Endothelial cell of umbilical vein (primary cell): ENCODE results near the gene DDHD1. TPM values are rescaled to one million over a fixed set of nuclear protein-coding genes. Genes with fewer than 3 reads are reported as not detected.

Experiments used
- BruUV-seq: library from RNA; stranded (reverse); fragments of 400-500 nt; replicated peaks from 2 replicates; lab custom pipeline; 2021; lab: Mats Ljungman, UMichigan
- CTCF ChIA-PET: fragments of 300-600, 350-600 bp; sonication (Branson Sonifier 250); formaldehyde crosslinking; loops from one replicate; lab custom pipeline; 2021; ENCODE audit warnings: antibody characterized with exemption, inconsistent platforms; lab: Charles Lee
- POLR2A ChIA-PET: fragments of 300-600, 350-600 bp; sonication (Branson Sonifier 250); formaldehyde crosslinking; loops from one replicate; lab custom pipeline; 2021; ENCODE audit warnings: antibody characterized with exemption, inconsistent platforms; lab: Charles Lee
- DNase-seq: peaks from one replicate; pipeline ENCODE4 v3.0.0-alpha.2; 2011; ENCODE audit warnings: low read depth, low spot score
- FAIRE-seq: peaks from 2 replicates; lab custom pipeline; 2011; peaks lifted over from hg19 to GRCh38; lab: Jason Lieb, UNC
- H2AFZ ChIP-seq: 2 replicates; pipeline ENCODE4 v1.6.0; 2012; ENCODE audit warnings: low read depth, low read length, control low read depth, inconsistent platforms
- H3K27ac ChIP-seq: 2 replicates; pipeline ENCODE4 v1.5.1; 2011; ENCODE audit warnings: low read depth, mild to moderate bottlenecking, control low read depth, low read length, moderate library complexity; ENCODE audit not compliant: insufficient read depth
- H3K27me3 ChIP-seq, 2 experiments: 2 replicates each; pipeline versions ENCODE4 v1.6.0 to v1.6.1; 2011; ENCODE audit warnings: low read length in 2 of 2, mixed read lengths in 1 of 2; ENCODE audit not compliant: control insufficient read depth in 2 of 2, insufficient read depth in 2 of 2
- H3K36me3 ChIP-seq, 2 experiments: 2 replicates in 1 of 2; 3 replicates in 1 of 2; pipeline ENCODE4 v1.5.1; 2011; ENCODE audit warnings: low read length in 2 of 2, mild to moderate bottlenecking in 1 of 2, moderate library complexity in 1 of 2; ENCODE audit not compliant: control insufficient read depth in 2 of 2, insufficient read depth in 2 of 2; ENCODE audit errors: extremely low read depth in 1 of 2
- H3K4me1 ChIP-seq: 3 replicates; pipeline ENCODE4 v1.5.1; 2011; ENCODE audit warnings: mild to moderate bottlenecking, low read length; ENCODE audit not compliant: control insufficient read depth, insufficient read depth; ENCODE audit errors: extremely low read depth
- H3K4me2 ChIP-seq: 2 replicates; pipeline ENCODE4 v1.6.1; 2011; ENCODE audit warnings: low read length, control low read depth, mixed read lengths; ENCODE audit not compliant: insufficient read depth
- H3K4me3 ChIP-seq, 3 experiments: fragments of 200-600 bp in 1 of 3; sonication (generic), shearing (Covaris generic) in 1 of 3; replicated peaks in 1 of 3; 2 replicates each; pipeline ENCODE4 v1.5.1; 2011 to 2016; ENCODE audit warnings: control low read depth in 3 of 3, low read length in 3 of 3, mild to moderate bottlenecking in 2 of 3, inconsistent platforms in 1 of 3, low read depth in 1 of 3, moderate library complexity in 1 of 3; ENCODE audit not compliant: insufficient read depth in 1 of 3
- H3K79me2 ChIP-seq: 2 replicates; pipeline ENCODE4 v1.6.0; 2012; ENCODE audit warnings: low read length, inconsistent platforms; ENCODE audit not compliant: control insufficient read depth, insufficient read depth
- H3K9ac ChIP-seq: replicated peaks from 2 replicates; pipeline ENCODE3; 2011; ENCODE audit warnings: low read length, control low read depth; ENCODE audit not compliant: insufficient read depth; ENCODE audit errors: extremely low read depth
- H3K9me1 ChIP-seq: replicated peaks from 3 replicates; pipeline ENCODE4 v1.6.0; 2011; ENCODE audit warnings: mild to moderate bottlenecking, low read length; ENCODE audit not compliant: control insufficient read depth, insufficient read depth; ENCODE audit errors: extremely low read depth
- H3K9me3 ChIP-seq: replicated peaks from 2 replicates; pipeline ENCODE4 v1.5.1; 2012; ENCODE audit warnings: low read length, inconsistent platforms; ENCODE audit not compliant: control insufficient read depth, insufficient read depth
- H4K20me1 ChIP-seq: replicated peaks from 2 replicates; pipeline ENCODE3; 2011; ENCODE audit warnings: mild to moderate bottlenecking, low read length; ENCODE audit not compliant: control insufficient read depth, insufficient read depth; ENCODE audit errors: extremely low read depth
- CTCF ChIP-seq, 2 donors: IDR thresholded peaks; 1 replicate in 1 of 2; 2 replicates in 1 of 2; pipeline ENCODE4 v1.5.1; 2011; ENCODE audit warnings: low read length in 2 of 2, mild to moderate bottlenecking in 2 of 2, moderate library complexity in 2 of 2, control low read depth in 1 of 2, inconsistent platforms in 1 of 2, low read depth in 1 of 2; ENCODE audit not compliant: insufficient read depth in 1 of 2; ENCODE audit errors: extremely low read depth in 1 of 2
- EZH2 ChIP-seq: IDR thresholded peaks from 2 replicates; pipeline ENCODE4 v1.6.1; 2012; ENCODE audit warnings: borderline replicate concordance, low read depth, mild to moderate bottlenecking, moderate library complexity, low read length, inconsistent platforms; ENCODE audit not compliant: severe bottlenecking
- FOS ChIP-seq: IDR thresholded peaks from 2 replicates; pipeline ENCODE4 v1.6.1; 2011; ENCODE audit warnings: mild to moderate bottlenecking, low read length, moderate library complexity, borderline replicate concordance; ENCODE audit not compliant: insufficient read depth
- GATA2 ChIP-seq: IDR thresholded peaks from 2 replicates; pipeline ENCODE4 v1.7.0; 2011; ENCODE audit warnings: low read depth, mild to moderate bottlenecking, moderate library complexity, mixed read lengths, low read length; ENCODE audit not compliant: insufficient read length, insufficient read depth
- JUN ChIP-seq: IDR thresholded peaks from 2 replicates; pipeline ENCODE4 v1.6.1; 2011; ENCODE audit warnings: borderline replicate concordance, low read depth; ENCODE audit not compliant: insufficient read length, insufficient read depth
- MYC ChIP-seq: IDR thresholded peaks from one replicate; pipeline ENCODE4 v1.6.1; 2011; ENCODE audit warnings: mild to moderate bottlenecking, low read depth, low read length
- POLR2A ChIP-seq: IDR thresholded peaks from 2 replicates; pipeline ENCODE4 v1.6.1; 2012; ENCODE audit warnings: low read depth, mild to moderate bottlenecking, control low read depth, low read length
- POLR2AphosphoS5 ChIP-seq: IDR thresholded peaks from 2 replicates; pipeline ENCODE4 v1.6.1; 2012; ENCODE audit warnings: low read depth, mild to moderate bottlenecking, control low read depth, low read length, moderate library complexity; ENCODE audit not compliant: insufficient read depth
- dilution Hi-C: fragments of 300-500 bp; cut with MboI; formaldehyde crosslinking; loops from one replicate; pipeline ENCODE4 v1.15.0; 2019; ENCODE audit warnings: low sequenced_read_pairs; ENCODE audit not compliant: extremely low pct_ligation_motif_present
- intact Hi-C: fragments of 100-400 bp; cut with micrococcal nuclease; formaldehyde crosslinking; loops from one replicate; pipeline ENCODE4 v1.10.0; 2022
- polyA plus RNA-seq, 4 experiments: library from polyadenylated mRNA; depleted of rRNA in 3 of 4; stranded (reverse) in 3 of 4; unstranded in 1 of 4; fragments of >200 nt; gene quantifications; 2 replicates each; pipeline versions ENCODE4 v1.2.1 to v1.2.3, GENCODE V29; 2011 to 2012; ENCODE audit warnings: missing spikeins in 1 of 4
- total RNA-seq: library from RNA; stranded (reverse); gene quantifications from 2 replicates; pipeline ENCODE4 v1.2.3, GENCODE V29; 2021
- TF ChIP-seq, protein P1 (sequence below): IDR thresholded peaks from 2 replicates; pipeline ENCODE4 v1.6.1; 2011; ENCODE audit not compliant: insufficient read depth, insufficient read length

Gene DDHD1
- total and polyA plus RNA-seq, 2 donors (not counting 3 experiments of a cell fraction or from before 2014, with no cell fraction given), result 2.7 to 12.4 TPM

- FAIRE-seq, result no peak
- dilution Hi-C loops, result no loop called here
Measured at GRCh38 chr14:53144244-53144643, 8.9 kb downstream of the DDHD1 start.

More at GRCh38 chr14:53144244-53144643, 8.9 kb downstream of the DDHD1 start:
- no peak for DNase-seq
- H3K27ac ChIP-seq, result no peak overlapping the region
- H3K4me3 ChIP-seq, result no peak overlapping the region
- intact Hi-C loops, result no loop called here
- peaks cover 1% of the 10 kb centered on the region for H3K9me3 ChIP-seq
- ChIA-PET POLR2A (no interaction called here), CTCF (no interaction called here)
- H3K27me3 ChIP-seq, result no peaks in the 10 kb centered on the region
- H3K4me1 ChIP-seq, result no peaks in the 10 kb centered on the region
- H4K20me1 ChIP-seq, result no peaks in the 10 kb centered on the region
- no peak overlapping the region for H2AFZ ChIP-seq
- peaks cover 8% of the 10 kb centered on the region for H3K79me2 ChIP-seq
- no peak overlapping the region for H3K9ac ChIP-seq
- TF ChIP-seq JUN (no peak), FOS (no peak), POLR2A (no peak), POLR2AphosphoS5 (no peak), EZH2 (no peak), GATA2 (no peak), CTCF (IDR thresholded peaks at IDR 0.05; ENCODE audit: extremely low read depth in 1 of 2, insufficient read depth in 1 of 2, low read depth in 1 of 2, low read length in 2 of 2) (no peak), MYC (no peak)
- TF ChIP-seq, protein P1, sequence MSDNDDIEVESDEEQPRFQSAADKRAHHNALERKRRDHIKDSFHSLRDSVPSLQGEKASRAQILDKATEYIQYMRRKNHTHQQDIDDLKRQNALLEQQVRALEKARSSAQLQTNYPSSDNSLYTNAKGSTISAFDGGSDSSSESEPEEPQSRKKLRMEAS, result no peak
- no TSS peak for BruUV-seq
- no peak overlapping the region for H3K4me2 ChIP-seq
- H3K9me1 ChIP-seq, result no peaks in the 10 kb centered on the region
- no peaks in the 10 kb centered on the region for H3K36me3 ChIP-seq
